OCI-LY7 (cell line): ENCODE measurements around the gene BICD1. TPM values are rescaled to one million over a fixed set of nuclear protein-coding genes. Genes with fewer than 3 reads are reported as not detected.

ENCODE experiments used
- BruUV-seq: library from RNA; stranded (reverse); fragments of 400-500 nt; replicated peaks from 2 replicates; lab custom pipeline; 2021; lab: Mats Ljungman, UMichigan
- CTCF ChIA-PET: fragments of 300-600 bp; sonication (Branson Sonifier 250); formaldehyde crosslinking; loops from one replicate; lab custom pipeline; 2022; ENCODE audit warnings: antibody characterized with exemption; ENCODE audit not compliant: unreplicated experiment; lab: Charles Lee
- POLR2A ChIA-PET: fragments of 300-600 bp; sonication (Branson Sonifier 250); formaldehyde crosslinking; loops from one replicate; lab custom pipeline; 2022; ENCODE audit warnings: antibody characterized with exemption; lab: Charles Lee
- DNase-seq: peaks from one replicate; pipeline ENCODE4 v3.0.0-alpha.2; 2015; ENCODE audit warnings: low spot score
- H2AFZ ChIP-seq: fragments of 200-600 bp; sonication (generic), shearing (Covaris generic); 2 replicates; pipeline ENCODE4 v1.6.1; 2014; ENCODE audit warnings: mild to moderate bottlenecking, antibody characterized with exemption, low read length, moderate library complexity
- H3K27ac ChIP-seq: fragments of 200-600 bp; sonication (generic); 2 replicates; pipeline ENCODE4 v1.5.1; 2014; ENCODE audit warnings: mixed run types, low read depth, mild to moderate bottlenecking, moderate library complexity, low read length, inconsistent platforms; ENCODE audit not compliant: poor library complexity, severe bottlenecking
- H3K36me3 ChIP-seq: fragments of 200-600 bp; sonication (generic); 2 replicates; pipeline ENCODE4 v1.6.1; 2014; ENCODE audit warnings: mild to moderate bottlenecking, antibody characterized with exemption, low read length, moderate library complexity, mixed read lengths; ENCODE audit not compliant: insufficient read depth
- H3K4me1 ChIP-seq: fragments of 200-600 bp; sonication (generic); 2 replicates; pipeline ENCODE4 v1.5.1; 2014; ENCODE audit warnings: mild to moderate bottlenecking, low read length; ENCODE audit not compliant: insufficient read depth, poor library complexity, severe bottlenecking
- H3K4me2 ChIP-seq: fragments of 200-600 bp; sonication (generic); 2 replicates; pipeline ENCODE4 v1.6.1; 2014; ENCODE audit warnings: mild to moderate bottlenecking, low read length
- H3K4me3 ChIP-seq: fragments of 200-600 bp; sonication (generic); 2 replicates; pipeline ENCODE4 v1.5.1; 2014; ENCODE audit warnings: mild to moderate bottlenecking, low read depth, low read length; ENCODE audit not compliant: poor library complexity, severe bottlenecking
- H3K79me2 ChIP-seq: fragments of 200-600 bp; sonication (generic); 2 replicates; pipeline ENCODE4 v1.6.1; 2016; ENCODE audit warnings: low read depth, mild to moderate bottlenecking, low read length, moderate library complexity, mixed read lengths; ENCODE audit not compliant: insufficient read depth
- H3K9me2 ChIP-seq: fragments of 200-600 bp; sonication (generic); 2 replicates; pipeline ENCODE4 v1.6.1; 2016; ENCODE audit warnings: mild to moderate bottlenecking, low read length, mixed read lengths; ENCODE audit not compliant: insufficient read depth
- H3K9me3 ChIP-seq: fragments of 200-600 bp; sonication (generic); 2 replicates; pipeline ENCODE4 v1.6.1; 2014; ENCODE audit warnings: mild to moderate bottlenecking, mixed run types, low read length, mixed read lengths
- H4K20me1 ChIP-seq: fragments of 200-600 bp; sonication (generic); 2 replicates; pipeline ENCODE4 v1.6.1; 2014; ENCODE audit warnings: mild to moderate bottlenecking, antibody characterized with exemption, low read length, moderate library complexity, mixed read lengths; ENCODE audit not compliant: insufficient read depth
- EZH2phosphoT487 ChIP-seq: fragments of 200-600 bp; sonication (generic); IDR thresholded peaks from 2 replicates; pipeline ENCODE4 v1.6.1; 2018; ENCODE audit warnings: low read depth, borderline replicate concordance, mild to moderate bottlenecking, mixed run types, antibody characterized with exemption, low read length, moderate library complexity, mixed read lengths
- intact Hi-C: fragments of 100-400 bp; cut with micrococcal nuclease; formaldehyde crosslinking; loops from one replicate; pipeline ENCODE4 v1.10.0; 2022; ENCODE audit not compliant: unreplicated experiment
- total RNA-seq, 2 experiments: library from RNA; depleted of rRNA in 1 of 2; stranded (reverse); fragments of >200 nt in 1 of 2; shearing (Covaris generic) in 1 of 2; gene quantifications; 2 replicates each; pipeline ENCODE4 v1.2.3, GENCODE V29; 2014 to 2022
- TF ChIP-seq, protein P1 (sequence below): fragments of 200-600 bp; sonication (generic); conservative IDR thresholded peaks from 2 replicates; pipeline ENCODE4 v1.5.1; 2014; ENCODE audit warnings: mild to moderate bottlenecking, antibody characterized with exemption, low read length, moderate library complexity, mixed read lengths

BICD1 gene
- total RNA-seq, 2 experiments from 2014 or later, result 42.9 to 88.2 TPM

DNA sequence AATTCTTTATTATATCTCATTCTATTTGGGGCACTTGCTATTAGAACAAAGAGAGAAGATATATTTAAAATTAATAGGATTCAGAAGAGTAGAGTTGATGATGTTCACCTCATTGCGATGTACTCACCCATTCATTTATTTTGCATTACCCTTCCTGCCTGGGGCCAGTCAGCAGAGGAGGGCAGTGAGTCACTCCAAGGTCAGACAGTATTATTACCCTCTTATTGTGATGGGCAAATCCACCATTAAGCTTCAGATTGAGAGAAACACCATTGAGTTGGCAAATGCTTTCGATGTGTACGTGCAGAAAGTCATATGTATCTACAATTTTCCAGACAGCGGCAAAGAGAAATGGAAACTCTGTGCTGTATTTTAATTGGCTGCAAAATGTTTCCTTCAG is 134.2 kb downstream of the BICD1 start:
- no peak overlapping the region for H3K4me2 ChIP-seq
- H3K36me3 ChIP-seq, result peaks cover 40% of the 10 kb centered on the region
- no peaks in the 10 kb centered on the region for H3K9me2 ChIP-seq
- no peak for TF ChIP-seq EZH2phosphoT487
- TF ChIP-seq, protein P1, sequence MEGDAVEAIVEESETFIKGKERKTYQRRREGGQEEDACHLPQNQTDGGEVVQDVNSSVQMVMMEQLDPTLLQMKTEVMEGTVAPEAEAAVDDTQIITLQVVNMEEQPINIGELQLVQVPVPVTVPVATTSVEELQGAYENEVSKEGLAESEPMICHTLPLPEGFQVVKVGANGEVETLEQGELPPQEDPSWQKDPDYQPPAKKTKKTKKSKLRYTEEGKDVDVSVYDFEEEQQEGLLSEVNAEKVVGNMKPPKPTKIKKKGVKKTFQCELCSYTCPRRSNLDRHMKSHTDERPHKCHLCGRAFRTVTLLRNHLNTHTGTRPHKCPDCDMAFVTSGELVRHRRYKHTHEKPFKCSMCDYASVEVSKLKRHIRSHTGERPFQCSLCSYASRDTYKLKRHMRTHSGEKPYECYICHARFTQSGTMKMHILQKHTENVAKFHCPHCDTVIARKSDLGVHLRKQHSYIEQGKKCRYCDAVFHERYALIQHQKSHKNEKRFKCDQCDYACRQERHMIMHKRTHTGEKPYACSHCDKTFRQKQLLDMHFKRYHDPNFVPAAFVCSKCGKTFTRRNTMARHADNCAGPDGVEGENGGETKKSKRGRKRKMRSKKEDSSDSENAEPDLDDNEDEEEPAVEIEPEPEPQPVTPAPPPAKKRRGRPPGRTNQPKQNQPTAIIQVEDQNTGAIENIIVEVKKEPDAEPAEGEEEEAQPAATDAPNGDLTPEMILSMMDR, result no peak
- no peak overlapping the region for H3K27ac ChIP-seq
- no peak overlapping the region for H2AFZ ChIP-seq
- H3K4me3 ChIP-seq, result no peak overlapping the region
- intact Hi-C loops, result no loop called here
- ChIA-PET POLR2A (no interaction called here), CTCF (no interaction called here)
- H3K4me1 ChIP-seq, result no peaks in the 10 kb centered on the region
- peaks cover 13% of the 10 kb centered on the region; the same call in 1 of the 2 replicates for H3K9me3 ChIP-seq
- BruUV-seq, result TSS peak; percentile 31
- no peak for DNase-seq
- H4K20me1 ChIP-seq, result no peaks in the 10 kb centered on the region
- H3K79me2 ChIP-seq, result no peaks in the 10 kb centered on the region

DNA sequence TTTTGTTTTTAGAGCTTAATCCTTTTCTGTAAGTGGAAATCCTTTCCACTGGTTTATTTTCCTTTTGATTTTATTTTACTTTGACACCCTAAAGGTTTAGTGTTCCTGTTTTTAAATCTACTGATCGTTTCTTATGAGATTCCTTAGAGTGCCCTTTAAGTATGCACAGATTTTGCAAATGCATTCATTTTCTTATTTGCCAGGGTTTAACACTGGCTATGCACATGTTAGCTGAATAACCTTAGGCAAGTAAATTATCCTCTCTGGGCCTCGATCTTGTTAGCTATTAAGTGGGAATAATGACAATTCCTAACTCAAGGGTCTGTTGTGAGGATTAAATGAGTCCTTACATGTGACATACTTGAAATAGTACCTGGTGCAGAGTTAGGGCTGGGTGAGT is 136.0 kb downstream of the BICD1 start:
- DNase-seq, result no peak
- Histone ChIP-seq H3K9me3 (peaks cover 17% of the 10 kb centered on the region), H3K4me3 (no peak overlapping the region), H3K9me2 (no peaks in the 10 kb centered on the region), H2AFZ (no peak overlapping the region), H3K4me1 (no peaks in the 10 kb centered on the region), H3K27ac (no peak overlapping the region), H3K36me3 (peaks cover 40% of the 10 kb centered on the region), H4K20me1 (no peaks in the 10 kb centered on the region), H3K4me2 (no peak overlapping the region), H3K79me2 (no peaks in the 10 kb centered on the region; the same call in 1 of the 2 replicates)
- ChIA-PET POLR2A (interaction anchor here (0.6 to 1.3 kb wide), 5 partner anchors 18 to 113 kb away, joined by 3 to 4 read pairs (median 4); no protein-coding TSS in a partner anchor), CTCF (no interaction called here)
- intact Hi-C loops, result no loop called here
- TF ChIP-seq, protein P1, result no peak
- no TSS peak for BruUV-seq

- ChIA-PET CTCF (no interaction called here), POLR2A (no interaction called here)
- Histone ChIP-seq H3K27ac (no peak overlapping the region), H3K4me1 (peaks cover 8% of the 10 kb centered on the region), H3K9me3 (peaks cover 28% of the 10 kb centered on the region; the same call in 1 of the 2 replicates), H3K36me3 (peaks cover 62% of the 10 kb centered on the region), H3K9me2 (no peaks in the 10 kb centered on the region), H3K79me2 (peaks cover 4% of the 10 kb centered on the region; the same call in 1 of the 2 replicates), H4K20me1 (no peaks in the 10 kb centered on the region), H3K4me3 (no peak overlapping the region), H2AFZ (no peak overlapping the region), H3K4me2 (no peak overlapping the region)
- no peak for TF ChIP-seq EZH2phosphoT487
- TF ChIP-seq, protein P1, result no peak
- no peak for DNase-seq
- no TSS peak for BruUV-seq
- intact Hi-C loops, result no loop called here
These were observed 141.9 kb downstream of the BICD1 start for GRCh38 chr12:32248441-32249140.
